Measurements from ENCODE around the gene ZFP57. TPM values are rescaled to one million over a fixed set of nuclear protein-coding genes. Genes with fewer than 3 reads are reported as not detected.

ZFP57 gene
- total and polyA plus RNA-seq, 2 experiments from 2014 or later: not detected

- Histone ChIP-seq H3K9me3 (ENCODE audit: low read depth) (no peaks in the 10 kb centered on the region), H3K4me2 (no peak overlapping the region), H3K4me1 (ENCODE audit: insufficient read depth) (no peaks in the 10 kb centered on the region), H3K27ac (no peak overlapping the region), H3K4me3 (no peak overlapping the region), H3K79me2 (no peaks in the 10 kb centered on the region), H4K20me1 (ENCODE audit: insufficient read depth, poor library complexity, severe bottlenecking) (no peaks in the 10 kb centered on the region), H3K27me3 (peaks cover 20% of the 10 kb centered on the region), H2AFZ (no peak overlapping the region), H3K36me3 (replicated peaks; ENCODE audit: insufficient read depth, low read depth) (no peaks in the 10 kb centered on the region), H3K9me2 (replicated peaks; ENCODE audit: insufficient read depth) (no peaks in the 10 kb centered on the region)
- WGBS (ENCODE audit: low lambda C conversion rate, missing lambda C conversion rate): 18% methylated on average over 17 of the region's 17 CpGs
- TF ChIP-seq CTCF (IDR thresholded peaks at IDR 0.05; ENCODE audit: poor library complexity) (peak; percentile 62), EZH2phosphoT487 (IDR thresholded peaks at IDR 0.05; ENCODE audit: low read depth, severe bottlenecking, unreplicated experiment) (no peak)
- peak; percentile 66 for DNase-seq (ENCODE audit: low spot score)
These were observed 21.7 kb upstream of the ZFP57 start for GRCh38 chr6:29702519-29703103.

DNA sequence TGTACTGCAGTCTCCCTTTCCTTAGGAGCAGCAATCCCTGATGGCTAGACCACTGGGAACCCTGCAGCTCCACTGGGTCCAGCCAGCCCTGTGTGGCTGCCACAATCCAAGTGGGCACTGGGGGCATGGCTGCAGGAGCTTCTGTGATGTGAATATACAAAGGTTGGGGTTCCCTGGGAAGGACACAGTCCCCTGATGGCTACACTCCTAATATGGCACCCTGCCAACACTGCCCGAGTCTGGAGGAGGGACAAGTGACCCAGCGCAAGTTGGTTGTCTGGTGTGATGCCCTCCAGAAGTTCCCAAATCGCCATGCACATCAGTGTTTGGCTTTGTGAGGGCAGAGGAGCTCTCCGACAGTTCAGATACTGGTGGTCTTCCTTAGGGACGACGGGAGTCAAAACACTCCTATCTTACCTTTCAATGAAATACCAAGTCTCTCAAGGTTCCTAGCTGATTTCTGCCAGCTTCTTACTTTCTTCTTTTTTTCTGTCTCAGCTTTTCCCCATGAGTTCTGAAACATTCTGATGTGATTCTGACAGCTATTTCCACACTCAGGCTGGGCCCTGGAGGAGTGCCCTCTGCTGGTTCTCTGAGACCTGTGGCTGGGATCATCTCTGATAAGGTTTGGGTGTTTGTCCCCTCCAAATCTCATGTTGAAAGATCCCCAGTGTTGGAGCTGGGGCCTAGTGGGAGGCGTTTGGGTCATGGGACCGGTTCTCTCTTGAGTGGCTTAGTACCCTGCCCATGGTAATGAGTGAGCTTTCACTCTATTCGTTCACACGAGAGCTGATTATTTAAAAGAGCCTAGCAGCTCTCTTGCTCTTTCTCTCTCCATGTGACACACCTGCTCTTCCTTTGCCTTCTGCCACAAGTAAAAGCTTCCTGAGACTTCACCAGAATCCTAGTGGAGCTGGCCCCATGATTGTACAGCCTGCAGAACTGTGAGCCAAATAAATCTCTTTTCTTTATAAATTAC lies 15.5 kb upstream of the ZFP57 start:
- Histone ChIP-seq H4K20me1 (ENCODE audit: insufficient read depth, poor library complexity, severe bottlenecking) (no peaks in the 10 kb centered on the region), H3K79me2 (no peaks in the 10 kb centered on the region), H3K27me3 (no peaks in the 10 kb centered on the region), H3K9me3 (ENCODE audit: low read depth) (no peaks in the 10 kb centered on the region), H2AFZ (no peak overlapping the region), H3K4me1 (ENCODE audit: insufficient read depth) (no peaks in the 10 kb centered on the region), H3K4me2 (no peak overlapping the region), H3K9me2 (replicated peaks; ENCODE audit: insufficient read depth) (no peaks in the 10 kb centered on the region), H3K4me3 (no peak overlapping the region), H3K36me3 (replicated peaks; ENCODE audit: insufficient read depth, low read depth) (no peaks in the 10 kb centered on the region), H3K27ac (no peak overlapping the region)
- no peak for TF ChIP-seq EZH2phosphoT487 (IDR thresholded peaks at IDR 0.05; ENCODE audit: low read depth, severe bottlenecking, unreplicated experiment)
- TF ChIP-seq CTCF (IDR thresholded peaks at IDR 0.05; ENCODE audit: poor library complexity): peak; percentile 47
- WGBS (ENCODE audit: low lambda C conversion rate, missing lambda C conversion rate): 61% methylated on average over 10 of the region's 10 CpGs
- DNase-seq (ENCODE audit: low spot score): peak; percentile 20

DNA sequence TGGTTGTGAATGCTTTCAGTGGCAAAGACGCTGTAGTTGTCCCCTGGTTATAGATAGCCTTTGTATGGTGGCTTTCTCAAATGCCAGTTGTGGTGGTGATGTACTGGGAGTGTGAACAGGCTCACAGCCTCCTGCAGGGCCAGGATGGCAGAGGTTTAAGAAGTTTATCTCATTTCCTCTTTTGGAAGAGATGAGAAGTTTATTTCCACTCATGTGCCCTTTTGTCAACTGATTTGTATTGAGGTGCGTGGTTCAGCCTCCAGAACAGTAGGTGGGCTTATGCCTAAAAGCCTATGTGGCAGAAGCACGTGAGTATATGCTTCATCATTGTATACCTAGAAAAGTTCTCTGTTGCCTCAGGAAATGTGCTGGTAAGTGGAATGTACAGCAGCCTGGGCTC lies 13.7 kb upstream of the ZFP57 start:
- H2AFZ ChIP-seq: no peak overlapping the region
- no peaks in the 10 kb centered on the region for H3K79me2 ChIP-seq
- no peaks in the 10 kb centered on the region for H3K4me1 ChIP-seq (ENCODE audit: insufficient read depth)
- H3K4me2 ChIP-seq: no peak overlapping the region
- 70% methylated on average over 3 of the region's 3 CpGs for WGBS (ENCODE audit: low lambda C conversion rate, missing lambda C conversion rate)
- no peak for DNase-seq (ENCODE audit: low spot score)
- no peaks in the 10 kb centered on the region for H4K20me1 ChIP-seq (ENCODE audit: insufficient read depth, poor library complexity, severe bottlenecking)
- TF ChIP-seq EZH2 (IDR thresholded peaks at IDR 0.05; ENCODE audit: borderline replicate concordance): no peak
- TF ChIP-seq CTCF (IDR thresholded peaks at IDR 0.05; ENCODE audit: poor library complexity): no peak
- no peak for TF ChIP-seq EZH2phosphoT487 (IDR thresholded peaks at IDR 0.05; ENCODE audit: low read depth, severe bottlenecking, unreplicated experiment)
- no peak overlapping the region for H3K27ac ChIP-seq
- H3K9me2 ChIP-seq (replicated peaks; ENCODE audit: insufficient read depth): no peaks in the 10 kb centered on the region
- no peaks in the 10 kb centered on the region for H3K36me3 ChIP-seq (replicated peaks; ENCODE audit: insufficient read depth, low read depth)
- H3K4me3 ChIP-seq: no peak overlapping the region
- H3K27me3 ChIP-seq: no peaks in the 10 kb centered on the region
- H3K9me3 ChIP-seq (ENCODE audit: low read depth): no peaks in the 10 kb centered on the region
